HG02884 (cell line): ENCODE results near the gene AMACR.
A peak's percentile ranks its signal among the peaks of the same experiment; 100 is the strongest.
"Not testable (repeated sequence)": the region's sequence is repeated elsewhere in the genome, so short reads cannot be mapped to it uniquely, and the experiment has no call there.

Source experiments
- ATAC-seq: cut with Tn5 transposase; IDR thresholded peaks from one replicate; pipeline ENCODE4 v1.9.1; 2021; ENCODE audit warnings: mild to moderate bottlenecking, moderate library complexity; ENCODE audit not compliant: unreplicated experiment

The AMACR gene

GRCh38 chr5:33973271-33973670 is 34.6 kb downstream of the AMACR start:
- no peak for ATAC-seq

GRCh38 chr5:33969572-33970452 is 38.0 kb downstream of the AMACR start:
- peak; percentile 65 for ATAC-seq

- ATAC-seq, result no peak
These were observed 39.4 kb downstream of the AMACR start for GRCh38 chr5:33968211-33969005.

- ATAC-seq, result no peak
These were observed 41.0 kb downstream of the AMACR start for GRCh38 chr5:33966805-33967204.

- no peak for ATAC-seq
These were observed 43.6 kb downstream of the AMACR start for GRCh38 chr5:33964132-33964700.

GRCh38 chr5:33958176-33958575 is 49.7 kb downstream of the AMACR start:
- no peak for ATAC-seq

- ATAC-seq, result no peak
These were observed 50.2 kb downstream of the AMACR start for GRCh38 chr5:33957577-33958150.

- not testable (repeated sequence) for ATAC-seq
These were observed 55.7 kb downstream of the AMACR start for GRCh38 chr5:33952175-33952574.

GRCh38 chr5:33944543-33945132 is 63.2 kb downstream of the AMACR start:
- ATAC-seq, result no peak

GRCh38 chr5:33941090-33941489 is 66.8 kb downstream of the AMACR start:
- ATAC-seq, result no peak

GRCh38 chr5:33939556-33940262 is 68.1 kb downstream of the AMACR start:
- no peak for ATAC-seq

GRCh38 chr5:33938881-33939280 is 69.0 kb downstream of the AMACR start:
- ATAC-seq, result no peak

GRCh38 chr5:33938507-33938796 is 69.4 kb downstream of the AMACR start:
- no peak for ATAC-seq

GRCh38 chr5:33937707-33938506 is 69.9 kb downstream of the AMACR start:
- no peak for ATAC-seq

- no peak for ATAC-seq
These were observed 70.7 kb downstream of the AMACR start for GRCh38 chr5:33937017-33937706.

- no peak for ATAC-seq
These were observed 71.4 kb downstream of the AMACR start, which contains the start of gene RXFP3 for GRCh38 chr5:33936381-33937016. Gene RXFP3 (plus strand): TSS chr5:33936386. CDS start chr5:33936741, 355 bp downstream.
